DND-41 (cell line): ENCODE measurements around the gene PRDM2.

Experiments
- CTCF ChIP-seq: IDR thresholded peaks from 2 replicates; pipeline ENCODE4 v1.5.1; 2012; ENCODE audit warnings: borderline replicate concordance, low read length, moderate library complexity, mild to moderate bottlenecking; ENCODE audit not compliant: poor library complexity, severe bottlenecking; ENCODE audit errors: extremely low read depth
- EZH2 ChIP-seq: IDR thresholded peaks from 3 replicates; pipeline ENCODE4 v1.6.1; 2012; ENCODE audit warnings: borderline replicate concordance, low read depth, mild to moderate bottlenecking, moderate library complexity, low read length, inconsistent platforms; ENCODE audit not compliant: severe bottlenecking

- TF ChIP-seq CTCF (no peak), EZH2 (no peak)
Observed at GRCh38 chr1:13753636-13754402, 53.8 kb downstream of the PRDM2 start.
